Neural crest cell (in vitro differentiated cells): Measurements from ENCODE around the gene DLEC1. TPM values are rescaled to one million over a fixed set of nuclear protein-coding genes. Genes with fewer than 3 reads are reported as not detected.
A peak's percentile ranks its signal among the peaks of the same experiment; 100 is the strongest.

Experiments used
- DNase-seq: peaks from one replicate; pipeline ENCODE4 v3.0.0; 2021; ENCODE audit warnings: low read depth, mixed read lengths, low spot score
- H3K27ac Mint-ChIP-seq: one replicate; pipeline ENCODE4 v1.8.0; 2021; ENCODE audit warnings: mild to moderate bottlenecking, mixed read lengths; ENCODE audit not compliant: unreplicated experiment
- H3K27me3 Mint-ChIP-seq: 2 replicates; pipeline ENCODE4 v1.8.0; 2021; ENCODE audit warnings: low read depth, mild to moderate bottlenecking, mixed read lengths
- H3K36me3 Mint-ChIP-seq: 2 replicates; pipeline ENCODE4 v1.8.0; 2021; ENCODE audit warnings: low read depth, mild to moderate bottlenecking, mixed read lengths
- H3K4me1 Mint-ChIP-seq: 2 replicates; pipeline ENCODE4 v1.8.0; 2021; ENCODE audit warnings: mixed read lengths
- H3K4me3 Mint-ChIP-seq: one replicate; pipeline ENCODE4 v1.8.0; 2021; ENCODE audit warnings: mild to moderate bottlenecking, mixed read lengths
- H3K9me3 Mint-ChIP-seq: 2 replicates; pipeline ENCODE4 v1.8.0; 2021; ENCODE audit warnings: mixed read lengths
- total RNA-seq: library from RNA; stranded (reverse); gene quantifications from 2 replicates; pipeline ENCODE4 v1.2.1, GENCODE V29; 2021
- TF ChIP-seq, protein P1 (sequence below): fragments of 200-600 bp; sonication (generic); conservative IDR thresholded peaks from 2 replicates; pipeline ENCODE4 v1.5.0; 2021; ENCODE audit warnings: antibody characterized with exemption, mild to moderate bottlenecking

The DLEC1 gene
- total RNA-seq, 1 donor from 2014 or later = 1.3 TPM

DNA sequence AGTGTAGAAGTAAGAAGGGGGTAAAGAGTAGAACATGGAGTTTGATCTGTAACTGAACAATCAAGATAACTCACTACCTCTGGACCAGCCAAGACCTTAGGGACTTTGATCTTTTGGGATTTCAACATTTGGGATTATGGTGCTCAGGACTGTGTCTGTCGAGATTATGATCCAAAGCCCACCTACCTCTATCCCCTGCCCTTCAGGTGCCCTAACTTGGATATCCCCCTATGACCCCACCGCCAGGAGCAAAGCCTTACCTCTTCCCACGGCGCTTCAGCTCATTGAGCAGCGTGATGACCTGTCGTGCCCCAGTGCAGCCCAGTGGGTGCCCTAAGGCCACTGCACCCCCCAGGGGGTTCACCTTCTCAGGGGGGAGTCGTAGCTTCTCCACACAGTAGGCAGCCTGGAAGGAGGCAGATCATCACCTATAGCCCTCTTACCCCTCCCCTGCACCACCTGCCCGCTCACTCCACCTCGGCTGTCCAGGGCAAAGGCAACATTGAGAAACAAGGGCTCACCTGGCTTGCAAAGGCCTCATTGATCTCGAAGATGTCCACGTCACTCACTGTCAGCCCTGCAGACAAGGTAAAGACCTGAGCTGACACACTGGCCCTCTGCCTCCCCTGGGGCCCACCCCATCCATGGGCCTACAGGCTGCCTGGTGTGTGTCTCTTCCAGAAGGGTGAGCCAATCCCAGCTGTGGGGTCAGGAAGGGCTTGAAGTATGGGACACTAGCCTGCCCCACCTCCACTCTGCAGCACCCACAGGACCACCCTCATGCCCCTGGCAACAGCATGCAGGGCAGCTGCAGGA is 86.5 kb downstream of the DLEC1 start:
- TF ChIP-seq, protein P1, sequence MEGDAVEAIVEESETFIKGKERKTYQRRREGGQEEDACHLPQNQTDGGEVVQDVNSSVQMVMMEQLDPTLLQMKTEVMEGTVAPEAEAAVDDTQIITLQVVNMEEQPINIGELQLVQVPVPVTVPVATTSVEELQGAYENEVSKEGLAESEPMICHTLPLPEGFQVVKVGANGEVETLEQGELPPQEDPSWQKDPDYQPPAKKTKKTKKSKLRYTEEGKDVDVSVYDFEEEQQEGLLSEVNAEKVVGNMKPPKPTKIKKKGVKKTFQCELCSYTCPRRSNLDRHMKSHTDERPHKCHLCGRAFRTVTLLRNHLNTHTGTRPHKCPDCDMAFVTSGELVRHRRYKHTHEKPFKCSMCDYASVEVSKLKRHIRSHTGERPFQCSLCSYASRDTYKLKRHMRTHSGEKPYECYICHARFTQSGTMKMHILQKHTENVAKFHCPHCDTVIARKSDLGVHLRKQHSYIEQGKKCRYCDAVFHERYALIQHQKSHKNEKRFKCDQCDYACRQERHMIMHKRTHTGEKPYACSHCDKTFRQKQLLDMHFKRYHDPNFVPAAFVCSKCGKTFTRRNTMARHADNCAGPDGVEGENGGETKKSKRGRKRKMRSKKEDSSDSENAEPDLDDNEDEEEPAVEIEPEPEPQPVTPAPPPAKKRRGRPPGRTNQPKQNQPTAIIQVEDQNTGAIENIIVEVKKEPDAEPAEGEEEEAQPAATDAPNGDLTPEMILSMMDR = no peak
- no peaks in the 10 kb centered on the region for H3K4me1 Mint-ChIP-seq
- no peak overlapping the region for H3K4me3 Mint-ChIP-seq
- DNase-seq = no peak
- H3K27me3 Mint-ChIP-seq = no peaks in the 10 kb centered on the region
- H3K9me3 Mint-ChIP-seq = no peaks in the 10 kb centered on the region
- H3K27ac Mint-ChIP-seq = no peak overlapping the region
- peaks cover 19% of the 10 kb centered on the region for H3K36me3 Mint-ChIP-seq

DNA sequence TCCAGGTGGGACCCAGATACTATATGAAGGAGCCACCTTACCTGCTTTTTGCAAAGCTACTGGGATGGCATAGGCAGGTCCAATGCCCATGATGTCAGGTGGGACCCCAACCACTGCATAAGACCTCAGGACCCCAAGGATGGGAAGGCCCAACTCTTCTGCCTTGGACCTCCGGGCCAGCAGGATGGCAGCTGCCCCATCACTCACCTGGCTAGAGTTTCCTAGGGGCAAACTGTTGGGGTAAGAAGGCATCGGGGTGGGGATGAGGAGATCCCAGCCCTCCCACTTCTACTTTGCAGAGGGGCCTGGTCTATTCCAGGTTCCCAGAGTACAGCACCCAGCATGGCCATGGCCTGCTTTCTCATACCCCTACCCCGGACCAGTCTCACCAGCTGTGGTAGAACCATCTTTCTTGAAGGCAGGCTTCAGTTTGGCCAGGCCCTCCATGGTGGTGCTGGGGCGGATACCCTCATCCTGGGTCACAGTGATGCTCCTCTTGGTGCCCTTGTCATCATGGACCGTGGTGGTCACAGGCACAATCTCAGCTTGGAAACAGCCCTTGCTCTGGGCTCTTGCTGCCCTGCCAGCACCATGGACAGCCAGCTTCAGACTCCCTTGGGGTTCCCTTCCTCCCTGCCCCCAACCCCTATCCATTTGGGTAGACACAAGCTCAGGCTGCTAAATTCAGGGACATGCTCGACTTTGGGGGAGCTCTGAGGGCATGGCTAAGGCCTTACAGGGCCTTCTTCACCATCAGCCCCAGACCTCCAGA is 87.3 kb downstream of the DLEC1 start:
- Mint-ChIP-seq H3K4me3 (no peak overlapping the region), H3K9me3 (no peaks in the 10 kb centered on the region), H3K4me1 (no peaks in the 10 kb centered on the region), H3K27me3 (no peaks in the 10 kb centered on the region), H3K27ac (no peak overlapping the region), H3K36me3 (peaks cover 19% of the 10 kb centered on the region)
- TF ChIP-seq, protein P1 = no peak
- no peak for DNase-seq

DNA sequence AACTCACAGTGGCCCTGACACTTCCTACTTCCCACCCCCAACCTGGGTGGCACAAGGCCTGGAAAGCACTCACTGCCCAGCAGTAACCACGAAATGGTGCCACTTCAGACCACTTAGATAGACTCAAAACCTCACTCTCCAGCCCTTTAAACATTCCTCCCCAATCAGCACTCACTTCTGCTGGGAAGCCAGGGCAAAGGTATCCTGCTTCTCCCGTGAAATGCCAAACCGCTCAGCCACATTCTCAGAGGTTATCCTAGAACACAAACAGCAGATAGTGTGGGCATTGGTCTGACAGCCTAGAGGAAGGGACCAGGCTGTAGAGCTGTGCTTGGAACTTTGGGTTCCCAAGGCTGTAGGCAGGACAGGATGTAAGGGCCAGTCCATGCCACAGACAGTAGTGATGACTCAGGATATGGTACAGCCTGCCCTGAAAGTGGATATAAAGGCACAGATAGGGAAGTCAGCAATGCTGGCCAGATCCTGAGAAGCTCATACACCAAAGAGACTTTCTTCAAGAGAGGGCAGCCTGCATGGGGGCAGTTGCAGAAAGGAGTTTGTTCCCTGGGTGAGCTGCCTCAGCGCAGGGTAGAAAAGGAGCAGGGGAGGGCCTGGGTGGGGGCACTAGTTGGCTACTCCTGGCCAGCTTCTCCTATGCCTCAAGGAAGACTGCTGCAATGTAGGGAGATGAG is 88.7 kb downstream of the DLEC1 start:
- Mint-ChIP-seq H3K36me3 (peaks cover 17% of the 10 kb centered on the region), H3K27me3 (no peaks in the 10 kb centered on the region), H3K4me1 (no peaks in the 10 kb centered on the region), H3K4me3 (peak overlapping the region; percentile 44), H3K27ac (no peak overlapping the region), H3K9me3 (no peaks in the 10 kb centered on the region)
- DNase-seq = no peak
- TF ChIP-seq, protein P1 = no peak

DNA sequence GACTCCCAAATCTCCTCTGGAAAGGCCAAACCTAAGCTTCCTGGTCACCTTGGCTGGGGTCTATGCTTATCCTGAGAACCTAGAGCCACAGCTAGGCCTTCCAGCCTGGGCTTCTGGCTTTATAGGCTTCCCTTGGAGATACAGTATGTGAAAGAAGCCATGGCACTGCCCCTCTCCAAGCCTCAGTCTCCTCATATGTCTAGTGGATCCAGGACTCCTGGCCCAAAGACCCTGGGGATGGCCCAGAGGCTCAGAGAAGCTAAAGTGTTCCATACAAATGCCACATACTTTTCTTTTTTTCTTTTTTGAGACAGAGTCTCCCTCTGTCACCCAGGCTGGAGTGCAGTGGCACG is 89.3 kb downstream of the DLEC1 start:
- Mint-ChIP-seq H3K27ac (no peak overlapping the region), H3K4me3 (no peak overlapping the region), H3K9me3 (no peaks in the 10 kb centered on the region), H3K4me1 (no peaks in the 10 kb centered on the region), H3K27me3 (no peaks in the 10 kb centered on the region), H3K36me3 (peaks cover 13% of the 10 kb centered on the region)
- TF ChIP-seq, protein P1 = no peak
- DNase-seq = no peak

DNA sequence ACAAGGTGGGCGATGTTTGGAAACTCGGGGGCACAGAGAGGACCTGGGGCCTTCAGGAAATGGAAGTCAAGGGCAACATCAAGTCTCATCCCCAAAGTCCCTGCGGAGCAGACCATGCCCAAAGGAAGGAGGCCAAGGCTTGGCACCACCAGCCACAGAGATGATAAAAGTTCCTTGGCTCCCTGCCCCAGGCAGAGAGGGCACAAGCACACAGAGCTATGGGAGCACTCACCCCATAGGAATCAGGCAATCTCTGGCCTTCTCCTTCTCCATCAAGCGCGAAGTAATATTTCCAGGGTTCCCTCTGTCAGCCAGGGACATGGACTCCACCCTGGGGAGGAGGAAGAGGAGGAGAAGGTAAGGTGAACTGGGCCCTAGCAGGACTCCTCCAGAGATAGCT is 90.0 kb downstream of the DLEC1 start:
- DNase-seq = no peak
- no peaks in the 10 kb centered on the region for H3K4me1 Mint-ChIP-seq
- no peaks in the 10 kb centered on the region for H3K9me3 Mint-ChIP-seq
- H3K36me3 Mint-ChIP-seq = peaks cover 13% of the 10 kb centered on the region
- no peaks in the 10 kb centered on the region for H3K27me3 Mint-ChIP-seq
- TF ChIP-seq, protein P1 = no peak
- no peak overlapping the region for H3K4me3 Mint-ChIP-seq
- H3K27ac Mint-ChIP-seq = no peak overlapping the region
